GM15510 (cell line): ENCODE data around the gene PLAGL1.

Source experiments
- POLR2A ChIP-seq: IDR thresholded peaks from 3 replicates; pipeline ENCODE4 v1.6.1; 2011; ENCODE audit warnings: borderline replicate concordance; ENCODE audit not compliant: insufficient read length; ENCODE audit errors: extremely low read depth

Gene PLAGL1

DNA sequence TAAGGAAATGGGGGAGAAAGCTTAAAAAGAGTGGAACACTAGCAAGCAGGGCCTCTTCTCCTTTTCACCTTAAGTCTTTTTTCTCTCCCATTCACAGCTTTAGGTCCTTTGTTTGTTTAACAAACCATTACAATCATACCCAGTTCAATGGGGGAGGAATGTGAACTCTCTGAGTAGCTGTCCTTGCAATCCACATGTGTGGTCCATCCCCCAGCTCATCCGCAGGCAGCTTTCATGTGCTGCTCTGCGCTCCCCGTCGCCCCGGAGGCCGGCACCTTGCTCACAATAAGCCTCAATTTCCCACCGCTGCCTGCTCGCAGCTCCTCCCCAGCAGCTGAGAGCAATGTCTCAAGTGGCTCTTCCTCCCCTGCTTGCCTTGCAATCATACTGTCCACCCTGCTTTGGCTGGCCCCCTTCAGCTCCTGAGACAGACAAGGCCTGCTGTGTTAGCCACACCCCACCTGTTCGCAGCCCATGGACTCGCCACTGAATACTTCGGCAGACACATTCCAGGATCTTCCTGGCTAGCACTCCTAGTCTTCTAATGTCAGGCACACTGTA, 49.1 kb downstream of the PLAGL1 start:
- TF ChIP-seq POLR2A = no peak

DNA sequence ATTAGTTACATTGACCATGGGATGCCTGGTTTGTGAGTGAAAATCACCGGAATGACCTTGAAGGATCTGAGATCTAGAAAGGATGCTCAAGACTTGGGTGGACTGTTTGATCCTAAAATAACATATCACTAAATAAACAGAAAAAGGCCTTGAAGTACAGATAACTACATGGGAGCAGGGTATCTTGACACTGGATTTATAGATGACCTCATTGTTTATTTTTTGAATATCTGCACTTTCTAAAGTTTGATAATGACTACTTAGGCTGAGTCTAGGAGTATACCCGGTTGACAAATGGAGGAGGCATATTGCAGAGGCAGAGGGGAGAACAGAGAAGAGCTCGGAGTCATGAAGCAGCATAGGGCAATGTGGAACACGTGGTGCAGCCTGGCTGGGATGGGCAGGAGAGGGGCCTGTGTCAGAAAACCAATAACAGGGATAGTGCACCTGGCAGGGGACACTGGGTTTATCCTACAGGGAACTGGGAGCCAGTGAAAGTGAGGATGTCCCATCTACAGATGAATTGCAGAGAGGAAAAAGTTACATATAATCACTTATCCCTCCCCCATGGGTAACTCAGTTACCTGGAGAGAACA, 50.3 kb downstream of the PLAGL1 start:
- TF ChIP-seq POLR2A = no peak

DNA sequence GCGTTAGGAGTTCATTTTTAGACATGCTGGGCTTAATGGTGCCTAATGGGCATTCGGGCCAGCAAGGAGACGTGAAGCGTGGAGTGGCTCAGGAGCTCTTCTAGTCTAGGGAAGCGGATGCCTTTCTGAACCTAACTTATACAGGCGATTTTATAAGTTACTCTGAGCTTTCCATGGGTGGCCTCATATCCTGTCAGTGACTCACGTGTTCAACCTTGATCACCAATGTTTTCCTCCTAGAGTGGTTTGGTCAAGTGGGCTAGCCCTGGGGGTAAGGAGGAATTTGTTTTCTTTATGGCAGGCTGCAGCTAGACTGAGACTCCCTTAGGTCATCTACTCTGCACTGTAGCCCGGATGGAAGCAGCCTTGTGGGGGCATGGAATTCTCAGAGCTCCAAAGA, 52.1 kb downstream of the PLAGL1 start:
- TF ChIP-seq POLR2A = no peak

DNA sequence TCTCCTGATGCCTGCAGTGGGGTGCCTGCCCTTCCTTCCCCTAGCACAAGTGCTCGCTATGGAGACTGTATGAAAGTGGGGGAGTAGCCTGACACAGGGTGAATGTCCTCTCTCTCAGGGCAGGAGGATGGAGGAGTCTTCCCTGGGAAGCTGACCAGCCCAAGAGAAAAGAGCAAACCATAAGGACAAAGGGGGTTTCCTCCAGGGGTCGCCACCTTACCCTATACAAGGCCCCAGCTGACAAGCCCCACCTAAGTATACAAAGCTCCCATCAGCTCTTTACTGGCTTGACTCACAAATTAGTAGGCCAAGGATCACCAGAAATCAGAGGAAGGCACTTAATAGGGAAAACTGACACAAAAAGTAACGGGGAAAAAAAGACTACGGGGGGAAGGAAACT, 54.1 kb downstream of the PLAGL1 start:
- TF ChIP-seq POLR2A = no peak

DNA sequence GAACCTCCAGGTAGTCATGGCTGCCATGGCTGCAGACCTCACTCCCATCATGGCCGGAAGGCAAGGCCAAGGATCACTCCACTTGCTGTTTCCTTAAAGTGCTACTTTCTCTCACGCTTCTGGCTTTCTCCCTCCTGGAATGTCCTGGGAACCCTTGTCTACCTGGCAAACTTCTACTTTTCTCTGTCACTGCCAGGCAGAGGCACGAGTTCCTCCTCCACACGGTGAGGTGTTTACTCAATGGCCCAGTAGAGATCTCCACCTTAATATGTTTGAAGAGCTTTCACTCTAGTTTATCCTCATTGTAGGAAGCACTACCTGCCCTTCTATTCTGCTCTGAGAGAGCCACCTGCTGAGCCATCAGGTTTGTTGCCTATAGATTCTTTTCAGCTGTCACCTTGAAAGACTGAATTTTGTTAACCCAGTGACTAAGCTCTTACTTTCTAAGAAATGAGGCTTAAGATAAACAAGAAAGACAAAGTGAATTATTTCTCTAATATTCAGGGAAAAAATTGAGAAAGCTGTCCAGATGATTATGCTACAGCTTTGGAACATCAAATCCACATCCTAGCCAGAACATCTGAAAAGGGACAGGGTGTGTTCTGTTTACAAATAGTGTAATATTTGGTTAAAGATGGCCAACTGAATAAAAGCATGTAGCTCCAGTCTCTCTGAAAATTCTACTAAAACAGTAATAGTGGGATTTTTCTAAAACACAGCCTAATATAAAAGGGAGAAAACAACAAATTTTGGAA, 54.9 kb downstream of the PLAGL1 start:
- TF ChIP-seq POLR2A = no peak

DNA sequence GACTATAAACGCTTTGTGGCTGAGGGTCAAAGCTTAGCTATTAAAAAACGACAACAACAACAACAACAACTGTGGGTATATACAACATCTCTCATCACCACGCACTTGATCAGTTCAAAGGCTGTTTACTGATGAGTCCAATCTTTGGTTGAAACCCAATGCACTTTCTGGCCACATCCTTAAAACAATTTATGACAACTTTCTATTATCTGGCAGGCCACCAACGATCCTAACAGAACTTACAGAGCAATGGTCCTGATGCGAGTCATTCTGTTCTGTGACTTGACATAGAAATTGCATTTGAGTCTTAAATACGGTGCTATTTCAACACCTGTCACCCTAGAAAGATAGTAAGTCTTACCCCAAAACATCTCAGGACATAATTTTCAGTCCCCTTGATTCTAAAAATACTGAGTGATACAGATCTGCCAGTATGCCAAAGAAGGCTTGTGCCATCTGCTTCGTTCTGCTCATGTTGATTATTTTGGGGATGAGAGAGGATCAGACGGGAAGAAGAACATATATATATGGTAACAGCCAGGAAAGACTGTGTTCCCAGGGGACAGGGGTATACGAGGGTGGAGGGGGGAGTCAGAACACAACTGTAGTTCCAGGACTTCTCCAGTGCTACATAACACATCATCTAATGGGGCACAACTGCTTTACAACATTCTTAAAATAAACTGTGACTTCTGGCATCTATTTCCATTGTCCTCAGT, 55.8 kb downstream of the PLAGL1 start:
- TF ChIP-seq POLR2A = no peak

DNA sequence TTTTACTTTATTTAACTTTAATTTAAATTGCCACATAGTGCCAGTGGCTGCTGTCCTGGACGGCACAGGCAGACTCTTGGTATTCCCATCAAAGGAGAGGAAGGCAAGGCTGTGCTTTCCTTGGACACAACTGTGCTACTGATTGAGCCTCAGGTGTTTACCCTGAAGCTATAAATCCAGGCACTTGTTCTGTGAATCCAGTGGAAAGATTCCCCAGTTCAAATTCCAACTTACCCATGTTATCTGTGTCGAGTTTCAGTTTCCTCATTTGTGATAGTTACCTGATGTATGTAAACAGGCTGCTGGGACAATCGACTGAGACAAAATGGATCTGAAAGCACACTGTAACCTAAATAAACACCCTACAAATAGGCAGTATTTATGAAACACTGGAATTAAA, 57.2 kb downstream of the PLAGL1 start:
- TF ChIP-seq POLR2A = no peak

DNA sequence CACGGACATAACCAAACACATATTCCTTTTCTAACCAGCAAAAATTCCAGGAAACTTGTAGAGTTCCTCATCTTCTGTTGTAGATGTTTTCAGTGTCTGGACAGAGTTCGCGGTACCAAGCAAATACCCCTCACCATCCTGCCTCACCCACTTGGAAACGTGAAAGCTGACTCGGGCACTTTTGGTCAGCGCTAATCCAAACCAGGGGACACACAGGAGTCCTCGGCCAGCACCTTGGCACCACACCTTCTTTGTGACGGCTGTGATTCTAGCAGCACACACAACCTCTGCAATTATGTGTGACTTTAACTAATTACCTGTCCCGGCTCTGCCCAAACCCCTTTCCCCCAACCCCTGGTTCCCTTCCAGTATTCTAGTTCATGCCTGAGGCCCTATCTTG, 58.1 kb downstream of the PLAGL1 start:
- TF ChIP-seq POLR2A = no peak

DNA sequence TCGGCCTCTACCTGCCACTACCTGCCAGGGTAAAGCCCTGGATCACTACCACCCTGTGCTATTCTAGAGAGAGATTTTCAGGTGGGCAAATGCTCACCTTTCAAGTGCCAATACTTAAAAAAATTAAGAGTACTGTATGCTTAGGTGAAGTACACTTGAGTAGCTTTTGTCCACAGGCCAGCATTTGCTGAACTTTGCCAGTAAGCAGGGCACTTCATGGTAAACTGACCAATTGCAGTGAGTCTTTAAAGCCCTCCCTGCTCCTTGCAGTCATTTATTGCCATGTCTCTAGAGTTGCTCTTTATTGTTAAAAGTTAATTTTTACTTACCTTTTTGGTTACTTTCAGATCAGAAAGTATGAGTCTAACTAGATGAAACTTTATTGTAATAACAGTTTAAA, 58.5 kb downstream of the PLAGL1 start:
- TF ChIP-seq POLR2A = no peak

DNA sequence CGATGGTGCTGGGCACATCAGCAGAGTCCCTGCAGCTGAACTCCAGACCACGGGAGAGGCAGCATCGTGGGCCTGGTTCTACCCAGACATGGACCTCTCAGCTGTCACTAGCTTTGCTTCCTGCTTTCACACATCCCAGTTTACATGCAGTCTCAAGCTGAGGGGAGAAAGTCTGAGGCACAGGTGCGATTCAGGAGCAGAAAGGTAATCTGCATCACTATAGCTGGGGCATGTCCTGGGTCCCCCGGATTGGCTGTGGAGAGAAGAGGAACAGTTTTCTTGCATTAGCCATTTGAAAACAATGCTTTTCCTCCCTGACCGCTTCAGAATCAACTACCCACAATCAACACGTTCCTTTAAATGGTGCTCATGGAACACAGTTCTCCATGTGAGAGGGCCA, 59.9 kb downstream of the PLAGL1 start:
- TF ChIP-seq POLR2A = no peak

DNA sequence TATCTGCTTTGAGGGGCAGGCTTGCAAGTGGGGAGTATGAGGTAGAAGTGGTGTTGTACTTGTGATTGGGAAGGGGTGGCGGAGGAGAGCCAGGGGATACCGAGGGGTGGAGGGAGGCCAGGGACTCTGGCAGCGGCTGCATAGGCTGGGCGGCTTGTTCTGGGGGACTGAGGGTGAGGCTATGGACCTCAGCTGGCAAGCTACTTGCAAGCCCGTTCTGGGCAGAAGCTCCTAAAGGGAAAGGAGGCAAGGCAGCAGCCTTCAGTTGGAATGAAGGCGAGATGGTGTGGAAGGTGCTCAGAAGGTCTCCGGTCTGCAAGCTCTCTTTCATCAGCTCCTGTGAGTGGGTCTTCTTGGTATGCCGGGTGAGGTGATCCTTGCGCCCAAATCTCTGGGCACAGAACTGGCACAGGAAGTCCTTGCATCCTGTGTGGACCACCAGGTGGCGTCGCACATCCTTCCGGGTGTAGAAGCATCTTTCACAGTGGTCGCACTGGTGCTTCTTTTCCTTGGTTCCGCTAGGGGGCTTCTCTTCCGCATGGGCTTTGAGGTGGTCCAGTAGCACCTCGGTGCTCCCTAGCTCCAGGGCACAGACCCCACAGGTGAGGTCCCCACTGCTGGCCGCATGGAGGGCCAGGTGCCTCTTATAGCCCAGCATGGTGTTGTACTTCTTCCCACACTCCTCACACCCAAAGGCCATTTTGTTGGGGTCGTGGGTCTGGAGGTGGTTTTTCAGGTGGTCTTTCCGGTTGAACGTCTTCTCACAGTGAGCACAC, 66.0 kb downstream of the PLAGL1 start:
- TF ChIP-seq POLR2A = no peak

DNA sequence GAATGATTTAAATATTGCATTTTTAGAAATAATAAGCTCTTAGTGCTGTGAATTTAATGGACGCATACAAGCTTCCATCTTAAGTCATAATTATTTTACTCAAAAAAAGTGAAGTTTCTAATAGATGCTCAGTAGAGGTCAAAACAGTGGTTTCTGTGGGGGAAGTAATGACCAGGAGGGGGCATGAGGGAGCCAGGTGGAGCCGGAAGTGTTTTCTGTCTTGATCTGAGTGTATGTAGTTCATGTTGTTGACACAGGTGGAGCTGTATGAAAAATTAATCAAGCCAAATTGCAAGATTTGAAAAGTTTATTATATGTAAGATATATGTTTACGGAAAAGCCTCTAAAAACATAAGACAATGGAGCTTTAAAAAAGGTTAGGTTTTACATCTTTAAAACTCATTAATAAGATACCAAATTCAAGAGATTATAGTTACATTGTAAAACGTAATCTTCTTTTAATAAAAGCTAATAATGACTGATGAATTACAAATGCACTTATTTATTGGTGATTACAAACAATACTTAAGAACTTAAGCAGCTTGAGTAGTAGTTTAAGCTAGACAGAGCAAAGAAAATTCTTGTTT, 68.0 kb downstream of the PLAGL1 start:
- no peak for TF ChIP-seq POLR2A

DNA sequence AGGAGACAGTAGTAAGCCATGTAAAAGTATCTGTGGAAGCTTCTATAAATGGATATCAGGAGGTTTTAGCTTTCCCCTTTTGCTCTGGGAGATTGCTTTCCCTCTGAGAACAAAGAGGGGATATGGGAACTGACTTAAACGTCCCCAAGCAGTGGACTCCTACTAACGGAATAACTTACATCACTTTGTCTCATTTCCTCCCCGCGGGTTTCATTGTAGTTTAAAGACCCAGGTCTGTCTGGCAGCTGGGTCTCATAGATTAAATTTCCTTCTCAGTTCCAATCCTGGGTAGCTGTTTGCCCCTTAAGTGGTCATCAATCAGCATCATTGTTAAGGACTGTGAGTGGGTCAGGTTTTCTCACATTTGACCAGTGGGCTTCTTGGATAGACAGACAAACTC, 68.7 kb downstream of the PLAGL1 start:
- TF ChIP-seq POLR2A = no peak

DNA sequence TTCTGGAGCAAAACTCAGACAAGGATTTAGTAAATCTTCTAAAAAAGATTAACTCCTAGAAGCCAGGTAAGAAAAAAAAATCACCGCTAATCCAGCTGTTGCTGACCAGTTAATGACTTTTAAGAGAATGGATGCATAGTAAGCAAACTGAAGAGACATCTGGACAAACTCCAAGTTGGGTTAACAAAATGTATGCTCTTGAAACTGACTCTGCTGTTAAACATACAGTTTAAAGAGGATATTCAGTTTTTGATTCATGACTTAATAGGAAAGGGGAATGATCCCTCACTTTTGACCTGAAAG, 70.4 kb downstream of the PLAGL1 start:
- TF ChIP-seq POLR2A = no peak
